ENCODE measurements around the gene KRTAP1-3.

- TF ChIP-seq POLR2A (IDR thresholded peaks at IDR 0.05; ENCODE audit: low read length) (no peak), GATA1 (IDR thresholded peaks at IDR 0.05; ENCODE audit: low read depth, low read length) (no peak)
Observed at GRCh38 chr17:41018541-41018940, 16.1 kb downstream of the KRTAP1-3 start.

Measured in erythroblast (primary cell).